ENCODE measurements around the gene KLHDC8A.
A peak's percentile ranks its signal among the peaks of the same experiment; 100 is the strongest.
"Not testable (repeated sequence)": the region's sequence is repeated elsewhere in the genome, so short reads cannot be mapped to it uniquely, and the experiment has no call there.

Gene KLHDC8A

GRCh38 chr1:205370780-205371179 is 14.1 kb upstream of the KLHDC8A start:
- DNase-seq = no peak

- no peak for DNase-seq
These were observed 13.0 kb upstream of the KLHDC8A start for GRCh38 chr1:205369701-205370123.

DNA sequence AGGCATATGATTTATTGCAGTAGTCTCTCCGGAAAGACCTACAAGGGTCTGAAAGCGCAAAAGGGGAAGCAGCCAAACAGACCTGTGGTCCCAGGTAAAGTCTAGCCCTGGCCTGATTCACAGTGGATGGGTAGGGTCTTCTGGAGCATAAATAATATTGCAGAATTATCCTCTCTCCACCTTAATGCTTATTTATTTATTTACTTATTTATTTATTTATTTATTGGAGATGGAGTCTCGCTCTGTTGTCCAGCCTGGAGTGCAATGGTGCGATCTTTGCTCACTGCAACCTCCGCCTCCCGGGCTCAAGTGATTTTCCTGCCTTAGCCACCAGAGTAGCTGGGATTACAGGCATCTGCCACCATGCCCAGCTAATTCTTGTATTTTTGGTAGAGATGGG is 11.8 kb upstream of the KLHDC8A start:
- no peak for DNase-seq

- no peak for DNase-seq
These were observed 9.3 kb upstream of the KLHDC8A start for GRCh38 chr1:205365945-205366463.

DNA sequence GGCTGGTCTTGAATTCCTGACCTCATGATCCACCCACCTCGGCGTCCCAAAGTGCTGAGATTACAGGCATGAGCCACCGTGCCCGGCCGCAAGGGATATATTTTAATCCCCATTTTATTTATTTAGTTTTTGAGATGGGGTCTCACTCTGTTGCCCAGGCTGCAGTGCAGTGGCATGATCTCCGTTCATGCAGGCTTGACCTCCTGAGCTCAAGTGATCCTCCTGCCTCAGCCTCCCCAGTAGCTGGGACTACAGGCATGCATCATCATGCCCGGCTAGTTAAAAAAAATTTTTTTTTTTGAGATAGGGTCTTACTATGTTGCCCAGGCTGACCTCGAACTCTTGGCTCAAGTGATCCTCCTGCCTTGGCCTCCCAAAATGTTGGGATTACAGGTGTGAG is 8.4 kb upstream of the KLHDC8A start:
- not testable (repeated sequence) for DNase-seq

GRCh38 chr1:205360891-205361290 is 4.2 kb upstream of the KLHDC8A start:
- no peak for DNase-seq

GRCh38 chr1:205359771-205360565 is 3.2 kb upstream of the KLHDC8A start:
- no peak for DNase-seq

- DNase-seq = no peak
These were observed 1.9 kb upstream of the KLHDC8A start for GRCh38 chr1:205358579-205358978.

DNA sequence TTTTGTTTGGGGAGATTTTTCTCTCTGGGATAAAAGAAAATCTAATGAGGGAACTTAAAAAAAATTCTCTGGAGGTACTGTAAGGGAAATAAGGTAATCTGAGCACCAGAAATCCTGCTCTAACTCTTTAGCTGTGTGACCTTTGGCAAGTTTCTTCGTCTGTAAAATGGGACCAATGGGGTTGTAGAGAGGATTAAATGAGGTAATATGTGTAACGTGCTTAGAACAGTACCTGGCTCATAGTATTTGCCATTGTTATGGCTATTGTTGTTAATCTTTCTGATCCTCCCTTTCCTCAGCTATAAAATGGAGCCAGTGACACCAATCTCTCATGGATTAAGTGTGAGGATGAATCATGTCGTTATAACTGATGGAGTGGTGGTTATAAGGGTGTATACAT is 845 bp upstream of the KLHDC8A start:
- DNase-seq = no peak

GRCh38 chr1:205355075-205355453 is 1.7 kb downstream of the KLHDC8A start:
- no peak for DNase-seq

DNA sequence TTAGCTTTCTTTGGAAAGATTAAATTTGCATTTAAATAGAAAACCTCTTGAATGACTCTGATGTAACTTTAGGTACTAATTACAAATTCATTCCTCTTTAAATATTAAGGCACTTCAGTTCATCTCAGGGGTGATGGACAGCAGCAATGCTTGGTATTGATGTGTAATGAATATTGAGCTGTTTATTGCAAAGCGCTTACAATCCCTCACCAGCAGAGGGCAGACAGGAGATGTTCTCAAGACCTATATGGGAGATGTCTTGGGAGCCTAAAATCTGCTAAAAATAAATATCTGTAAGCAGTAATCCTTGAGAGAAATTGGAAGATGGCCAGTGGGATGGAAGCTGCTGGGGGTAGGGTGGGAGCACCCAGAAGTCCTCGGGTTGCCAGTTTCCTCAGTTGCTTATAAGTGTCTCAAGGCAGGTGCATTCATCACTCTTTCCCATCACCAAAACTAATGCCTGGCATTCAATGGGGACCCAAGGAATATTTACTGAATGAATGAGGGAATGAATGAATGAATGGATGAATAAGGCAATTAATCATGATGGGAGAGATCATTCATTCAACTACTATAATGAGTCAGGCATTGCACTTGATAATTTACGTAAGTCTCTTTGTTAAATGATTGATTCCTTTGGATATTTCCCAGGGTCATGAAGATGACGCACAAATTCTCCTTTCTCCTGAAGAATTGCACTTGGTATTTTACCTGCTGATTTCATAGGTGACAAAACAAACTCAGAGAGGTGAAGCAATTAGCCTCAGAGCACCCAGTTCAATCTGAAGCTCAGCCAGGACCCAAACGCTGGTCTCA is 2.3 kb downstream of the KLHDC8A start:
- DNase-seq = peak; percentile 75

DNA sequence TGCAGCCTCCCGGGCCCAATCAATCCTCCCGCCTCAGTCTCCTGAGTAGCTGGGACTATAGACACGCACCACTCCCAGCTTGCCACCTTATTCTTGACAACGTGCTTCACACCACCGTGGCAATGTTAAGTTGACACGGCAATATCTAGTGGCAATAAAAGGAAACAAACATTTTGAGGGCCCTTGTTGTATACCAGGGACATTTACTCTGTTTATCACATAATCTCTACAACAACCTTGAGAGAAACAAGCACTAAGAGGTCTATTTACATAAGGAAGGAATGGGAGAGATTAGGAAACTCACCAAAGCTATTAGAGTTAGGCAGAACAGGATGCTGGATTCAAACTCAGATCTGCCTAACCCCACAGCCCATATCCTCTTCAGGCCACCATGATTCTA is 3.1 kb downstream of the KLHDC8A start:
- DNase-seq = no peak

- no peak for DNase-seq
These were observed 3.5 kb downstream of the KLHDC8A start for GRCh38 chr1:205353191-205353590.

DNA sequence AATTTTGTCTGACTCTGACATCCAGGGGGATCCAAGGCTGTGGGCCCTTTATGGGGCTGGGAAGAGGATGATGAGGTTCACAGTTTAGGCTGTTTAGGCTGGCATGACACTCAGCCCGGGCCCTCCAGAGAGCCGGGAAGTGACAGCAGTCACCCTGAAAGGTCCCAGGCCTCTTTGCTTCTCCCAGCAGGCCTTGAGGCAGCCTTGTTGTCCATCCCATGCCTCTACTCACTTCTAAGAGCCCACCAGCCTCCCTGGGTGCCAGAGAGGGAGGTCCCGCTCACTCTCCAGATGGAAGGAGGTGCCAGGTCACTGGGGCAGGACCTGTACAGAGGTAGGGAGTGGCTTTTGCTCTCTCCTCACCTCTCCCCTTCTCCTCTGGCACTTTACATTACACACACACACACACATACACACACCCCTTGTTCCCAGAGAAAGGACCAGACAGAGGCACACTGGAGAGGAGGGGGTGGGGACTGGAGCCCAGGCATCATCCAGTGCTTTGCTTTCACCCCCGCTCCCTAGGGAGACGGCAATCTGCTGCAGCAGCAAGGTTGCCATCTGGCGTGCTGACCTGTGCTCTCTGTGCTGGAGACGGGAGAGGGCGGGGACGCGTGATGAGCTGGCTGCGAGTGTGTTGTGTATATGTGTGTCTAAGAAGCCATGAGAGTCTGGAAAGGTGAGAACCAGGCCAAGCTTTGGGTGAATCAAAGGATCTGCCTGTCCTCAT is 4.6 kb downstream of the KLHDC8A start:
- DNase-seq = no peak

DNA sequence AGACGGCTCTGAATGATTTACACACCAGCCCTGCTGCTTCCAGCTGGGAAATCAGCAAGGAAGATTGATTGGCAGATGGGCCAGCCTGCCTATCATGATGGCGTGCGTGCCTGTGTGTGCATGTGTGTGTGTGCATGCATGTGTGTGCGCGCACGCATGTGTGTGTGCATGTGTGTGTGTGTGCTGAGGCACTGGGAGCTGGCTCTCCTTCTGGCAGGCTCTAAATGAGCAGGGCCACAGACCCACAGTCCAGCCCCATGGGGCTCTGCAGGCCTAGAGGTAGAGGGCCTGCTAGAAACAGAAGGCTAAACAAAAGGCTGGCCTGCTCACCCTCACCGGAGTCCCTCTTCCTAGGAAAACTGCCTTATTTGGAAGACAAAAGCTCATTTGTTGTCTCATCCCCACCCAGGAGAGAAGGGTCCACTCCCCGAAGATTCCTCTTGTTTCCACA is 6.0 kb downstream of the KLHDC8A start:
- DNase-seq = no peak

DNA sequence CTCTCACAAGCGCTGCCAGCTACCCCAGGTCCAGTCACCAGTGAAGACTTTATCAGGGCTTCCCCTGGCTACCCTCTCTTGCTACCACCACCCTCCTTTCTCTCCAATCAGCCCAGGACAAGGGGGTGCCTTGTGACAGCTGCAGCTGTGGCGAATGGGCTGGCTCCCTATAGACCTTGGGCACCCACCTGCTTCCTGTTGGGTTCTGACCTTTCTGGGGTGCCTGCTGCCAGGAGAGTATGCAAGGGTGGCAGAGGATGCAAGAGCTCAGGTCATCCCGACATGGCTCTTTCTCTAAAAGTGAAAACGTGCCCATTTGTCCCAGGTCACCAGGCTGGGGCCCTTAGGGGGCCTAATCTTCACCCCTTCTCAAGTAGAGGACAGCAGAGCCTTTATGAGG is 6.6 kb downstream of the KLHDC8A start:
- no peak for DNase-seq

DNA sequence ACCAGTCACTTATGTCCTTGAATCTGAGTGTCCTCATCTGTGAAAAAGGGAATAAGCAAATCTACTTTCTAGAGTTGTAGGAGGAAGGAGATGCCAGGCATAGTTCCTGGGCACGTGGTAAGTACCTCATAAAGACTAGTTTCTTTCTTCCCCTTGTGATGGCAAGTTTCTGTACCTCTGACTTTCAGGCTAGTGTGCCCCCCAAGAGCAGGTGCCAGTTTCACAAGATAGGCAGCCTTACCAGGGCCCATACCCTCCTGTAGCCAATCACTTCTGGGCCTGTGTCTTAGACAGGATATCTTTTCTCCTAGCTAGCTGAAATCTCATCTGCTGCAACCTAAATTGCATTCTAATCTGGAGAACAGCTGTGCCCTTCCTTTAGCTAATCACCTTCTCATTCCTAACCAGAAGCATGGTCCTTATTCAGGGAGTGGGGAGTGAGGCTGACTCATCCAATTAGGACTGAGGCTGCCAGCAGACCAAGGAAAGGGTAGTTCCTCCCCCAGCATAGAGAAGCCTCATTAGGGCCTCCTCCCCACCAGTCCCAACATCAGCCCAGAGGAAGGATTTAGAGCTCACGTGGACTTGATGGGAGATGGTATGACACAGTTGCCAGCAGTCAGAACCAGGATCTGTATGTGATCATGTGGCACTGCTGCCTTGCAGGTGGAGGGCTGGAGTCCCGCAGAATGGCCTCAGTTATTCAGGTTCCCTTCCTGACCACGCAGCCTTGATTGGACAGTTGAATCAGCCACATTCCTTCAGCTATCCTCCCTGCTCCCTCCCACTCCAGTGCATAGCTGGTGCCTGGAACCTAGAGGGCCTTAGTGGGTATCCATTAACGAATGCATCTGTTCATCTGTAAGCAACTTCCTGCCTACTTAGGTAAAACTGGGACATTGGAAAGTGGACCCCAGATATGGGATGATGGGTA is 7.9 kb downstream of the KLHDC8A start:
- DNase-seq = no peak

- DNase-seq = no peak
These were observed 9.7 kb downstream of the KLHDC8A start for GRCh38 chr1:205346956-205347574.

DNA sequence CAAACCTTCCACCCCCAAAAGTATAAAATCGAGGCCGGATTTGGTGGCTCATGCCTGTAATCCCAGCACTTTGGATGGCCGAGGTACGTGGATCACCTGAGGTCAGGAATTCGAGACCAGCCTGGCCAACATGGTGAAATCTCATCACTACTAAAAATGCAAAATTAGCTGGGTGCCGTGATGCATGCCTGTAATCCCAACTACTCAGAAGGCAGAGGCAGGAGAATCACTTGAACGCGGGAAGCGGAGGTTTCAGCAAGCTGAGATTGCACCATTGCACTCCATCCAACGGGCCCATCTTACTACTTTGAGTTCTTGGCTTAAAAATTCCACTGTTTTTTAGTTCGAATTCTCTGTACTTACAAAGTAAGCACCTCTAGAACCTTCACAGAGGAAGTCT is 11.0 kb downstream of the KLHDC8A start:
- DNase-seq = no peak

DNA sequence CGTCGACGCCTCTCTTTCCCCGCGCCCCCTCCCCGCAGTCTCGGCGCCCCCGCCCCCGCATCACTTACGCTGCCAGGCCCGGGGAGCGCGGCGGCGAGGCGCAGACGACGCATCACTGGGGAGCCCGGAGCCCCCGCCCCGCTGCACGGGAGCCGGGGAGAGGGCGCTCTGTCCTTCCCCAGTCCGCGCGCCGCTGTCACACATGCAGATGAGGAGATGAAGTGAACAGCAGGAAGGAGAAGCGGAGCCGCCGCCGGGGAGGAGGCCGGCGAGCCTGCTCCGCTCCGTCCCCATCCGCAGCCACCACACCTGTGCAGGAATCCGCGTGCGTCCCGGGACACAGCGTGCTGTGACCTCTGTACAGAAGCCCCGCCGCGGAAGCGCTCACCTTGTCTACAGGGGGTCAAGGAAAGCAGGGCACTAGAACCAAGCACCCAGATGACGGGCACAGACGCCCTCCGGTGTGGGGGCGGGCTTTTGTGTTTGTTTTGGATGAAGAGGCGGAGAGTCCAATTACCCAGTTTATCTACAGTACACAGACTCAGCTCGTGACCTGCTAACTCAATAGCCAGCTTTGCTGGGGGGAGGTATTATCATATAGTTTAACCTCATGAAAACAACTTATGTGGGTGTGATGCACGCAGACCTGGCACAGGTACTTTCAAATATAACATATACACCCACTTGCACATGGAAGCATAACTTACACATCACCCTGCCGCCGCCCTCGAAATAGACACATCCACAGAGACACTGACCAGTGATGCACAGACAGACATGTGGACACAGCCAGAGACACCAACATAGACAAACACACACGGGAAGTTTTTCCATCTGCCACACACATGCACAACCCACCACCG is 12.4 kb downstream of the KLHDC8A start:
- no peak for DNase-seq
